Mesenchymal stem cell (in vitro differentiated cells and primary cell): ENCODE data around the gene ARRB1.

ENCODE experiments used
- DNase-seq: peaks from one replicate; pipeline ENCODE4 v3.0.0-alpha.2; 2013
- H2AFZ ChIP-seq: one replicate; pipeline ENCODE4 v1.6.1; 2013; ENCODE audit warnings: low read depth, mild to moderate bottlenecking, control low read depth, inconsistent platforms, low read length, moderate library complexity
- H2AK5ac ChIP-seq: 2 replicates; pipeline ENCODE4 v1.6.1; 2013; ENCODE audit warnings: low read length, moderate library complexity, mild to moderate bottlenecking, inconsistent platforms; ENCODE audit not compliant: severe bottlenecking
- H2BK120ac ChIP-seq: one replicate; pipeline ENCODE4 v1.6.1; 2013; ENCODE audit warnings: low read depth, mild to moderate bottlenecking, inconsistent platforms, low read length, moderate library complexity
- H2BK12ac ChIP-seq, 2 experiments: one replicate each; pipeline ENCODE4 v1.6.1; 2013; ENCODE audit warnings: inconsistent platforms in 2 of 2, low read length in 2 of 2, mild to moderate bottlenecking in 2 of 2, moderate library complexity in 2 of 2, control low read depth in 1 of 2
- H2BK15ac ChIP-seq: one replicate; pipeline ENCODE4 v1.6.1; 2013; ENCODE audit warnings: mild to moderate bottlenecking, low read depth, inconsistent platforms; ENCODE audit not compliant: poor library complexity, severe bottlenecking
- H2BK5ac ChIP-seq: 2 replicates; pipeline ENCODE4 v1.6.1; 2013; ENCODE audit warnings: low read depth, mild to moderate bottlenecking, low read length, control low read depth, inconsistent platforms; ENCODE audit not compliant: poor library complexity, severe bottlenecking
- H3K14ac ChIP-seq, 2 experiments: one replicate each; pipeline ENCODE4 v1.6.1; 2013; ENCODE audit warnings: inconsistent platforms in 2 of 2, low read length in 2 of 2, control low read depth in 1 of 2, mild to moderate bottlenecking in 1 of 2, moderate library complexity in 1 of 2
- H3K18ac ChIP-seq, 2 experiments: one replicate each; pipeline ENCODE4 v1.6.1; 2013; ENCODE audit warnings: inconsistent platforms in 2 of 2, low read length in 2 of 2, control low read depth in 1 of 2, low read depth in 1 of 2, mild to moderate bottlenecking in 1 of 2
- H3K23ac ChIP-seq, 2 experiments: one replicate each; pipeline ENCODE4 v1.6.1; 2013; ENCODE audit warnings: inconsistent platforms in 2 of 2, low read length in 2 of 2, mild to moderate bottlenecking in 2 of 2, moderate library complexity in 2 of 2, control low read depth in 1 of 2
- H3K27ac ChIP-seq: 2 replicates; pipeline ENCODE4 v1.5.1; 2013; ENCODE audit warnings: mild to moderate bottlenecking, moderate library complexity, low read length, control low read depth, inconsistent platforms; ENCODE audit not compliant: poor library complexity, severe bottlenecking
- H3K27me3 ChIP-seq, 2 experiments: 2 replicates each; pipeline versions ENCODE4 v1.6.1 to v1.7.0; 2013; ENCODE audit warnings: low read length in 2 of 2, mild to moderate bottlenecking in 2 of 2, moderate library complexity in 2 of 2, control low read depth in 1 of 2, inconsistent platforms in 1 of 2; ENCODE audit not compliant: control insufficient read depth in 1 of 2, insufficient read depth in 1 of 2
- H3K36me3 ChIP-seq, 2 experiments: 2 replicates each; pipeline versions ENCODE4 v1.6.1 to v1.7.0; 2013; ENCODE audit warnings: low read length in 2 of 2, control low read depth in 1 of 2, inconsistent platforms in 1 of 2, low read depth in 1 of 2, mild to moderate bottlenecking in 1 of 2; ENCODE audit not compliant: insufficient read depth in 2 of 2, control insufficient read depth in 1 of 2
- H3K4ac ChIP-seq, 2 experiments: one replicate each; pipeline ENCODE4 v1.6.1; 2013; ENCODE audit warnings: inconsistent platforms in 2 of 2, low read length in 2 of 2, mild to moderate bottlenecking in 2 of 2, moderate library complexity in 2 of 2, control low read depth in 1 of 2, low read depth in 1 of 2
- H3K4me1 ChIP-seq: 2 replicates; pipeline ENCODE4 v1.6.1; 2013; ENCODE audit warnings: low read depth, low read length, control low read depth; ENCODE audit not compliant: control insufficient read depth, insufficient read depth
- H3K4me2 ChIP-seq: 2 replicates; pipeline ENCODE4 v1.6.1; 2013; ENCODE audit warnings: low read length, mild to moderate bottlenecking, inconsistent platforms; ENCODE audit not compliant: poor library complexity, severe bottlenecking
- H3K4me3 ChIP-seq, 2 experiments: 2 replicates each; pipeline versions ENCODE4 v1.5.1 to v1.7.0; 2013; ENCODE audit warnings: low read length in 2 of 2, mild to moderate bottlenecking in 2 of 2, control low read depth in 1 of 2, low read depth in 1 of 2; ENCODE audit not compliant: insufficient read depth in 1 of 2
- H3K79me1 ChIP-seq: replicated peaks from 2 replicates; pipeline ENCODE4 v1.6.1; 2013; ENCODE audit warnings: mild to moderate bottlenecking, control low read depth, low read length, inconsistent platforms; ENCODE audit not compliant: poor library complexity, severe bottlenecking
- H3K9ac ChIP-seq: 2 replicates; pipeline ENCODE4 v1.7.0; 2013; ENCODE audit warnings: mild to moderate bottlenecking, low read length, moderate library complexity
- H3K9me3 ChIP-seq: 2 replicates; pipeline ENCODE4 v1.7.0; 2013; ENCODE audit warnings: mild to moderate bottlenecking, low read length; ENCODE audit not compliant: control insufficient read depth
- H4K8ac ChIP-seq: one replicate; pipeline ENCODE4 v1.6.1; 2013; ENCODE audit warnings: inconsistent platforms, mild to moderate bottlenecking, low read length, moderate library complexity
- H4K91ac ChIP-seq: one replicate; pipeline ENCODE4 v1.6.1; 2013; ENCODE audit warnings: mild to moderate bottlenecking, low read length, inconsistent platforms
- WGBS: methylation state at CpG from one replicate; pipeline ENCODE4 v1.1.7; 2013; ENCODE audit warnings: mixed read lengths; 5-methylcytosine and 5-hydroxymethylcytosine counted together

The ARRB1 gene

GRCh38 chr11:75262436-75262835, 89.0 kb downstream of the ARRB1 start:
- Histone ChIP-seq H3K79me1 (no peaks in the 10 kb centered on the region), H3K14ac (no peak overlapping the region), H2BK5ac (no peak overlapping the region), H3K4me1 (peaks cover 4% of the 10 kb centered on the region), H3K4ac (no peak overlapping the region), H4K8ac (no peak overlapping the region), H3K9me3 (no peaks in the 10 kb centered on the region), H2AK5ac (no peak overlapping the region), H3K4me2 (no peak overlapping the region), H4K91ac (no peak overlapping the region), H3K4me3 (no peak overlapping the region), H2BK12ac (peak overlapping the region in 1 of 2 experiments; percentile 51), H2BK120ac (no peak overlapping the region), H3K18ac (no peak overlapping the region), H3K9ac (no peak overlapping the region), H2AFZ (no peak overlapping the region), H3K27ac (no peak overlapping the region), H3K23ac (no peak overlapping the region), H3K36me3 (peaks cover 19 to 24% of the 10 kb centered on the region in 2 experiments), H3K27me3 (peaks cover 32% of the 10 kb centered on the region in 2 experiments), H2BK15ac (no peak overlapping the region)
- no peak for DNase-seq
- 92% methylated on average over 4 of the region's 4 CpGs for WGBS

GRCh38 chr11:75261902-75262361, 89.5 kb downstream of the ARRB1 start:
- H3K79me1 ChIP-seq: no peaks in the 10 kb centered on the region
- no peak overlapping the region for H3K4me3 ChIP-seq
- peaks cover 33 to 37% of the 10 kb centered on the region in 2 experiments for H3K27me3 ChIP-seq
- H3K36me3 ChIP-seq: peaks cover 15 to 19% of the 10 kb centered on the region in 2 experiments
- no peak overlapping the region for H3K23ac ChIP-seq
- WGBS: 92% methylated on average over 6 of the region's 6 CpGs
- no peak overlapping the region for H3K4ac ChIP-seq
- no peak overlapping the region for H2BK5ac ChIP-seq
- H2AK5ac ChIP-seq: no peak overlapping the region
- H3K18ac ChIP-seq: no peak overlapping the region
- H3K4me1 ChIP-seq: peaks cover 4% of the 10 kb centered on the region
- H3K4me2 ChIP-seq: no peak overlapping the region
- H2BK120ac ChIP-seq: no peak overlapping the region
- H4K8ac ChIP-seq: no peak overlapping the region
- H3K27ac ChIP-seq: no peak overlapping the region
- no peak for DNase-seq
- no peak overlapping the region for H3K14ac ChIP-seq
- H4K91ac ChIP-seq: no peak overlapping the region
- no peak overlapping the region for H2BK12ac ChIP-seq
- no peak overlapping the region for H2AFZ ChIP-seq
- H3K9ac ChIP-seq: no peak overlapping the region
- no peaks in the 10 kb centered on the region for H3K9me3 ChIP-seq
- peak overlapping the region; percentile 18 for H2BK15ac ChIP-seq

GRCh38 chr11:75260396-75261170, 90.9 kb downstream of the ARRB1 start:
- no peak for DNase-seq
- no peak overlapping the region for H3K23ac ChIP-seq
- no peak overlapping the region for H2BK5ac ChIP-seq
- no peak overlapping the region for H4K91ac ChIP-seq
- no peak overlapping the region for H2BK12ac ChIP-seq
- no peak overlapping the region for H4K8ac ChIP-seq
- no peaks in the 10 kb centered on the region for H3K9me3 ChIP-seq
- peaks cover 4% of the 10 kb centered on the region for H3K4me1 ChIP-seq
- H3K4me3 ChIP-seq: no peak overlapping the region
- 84% methylated on average over 8 of the region's 10 CpGs for WGBS
- H3K4ac ChIP-seq: no peak overlapping the region
- no peak overlapping the region for H2BK15ac ChIP-seq
- H3K27me3 ChIP-seq: peaks cover 33 to 38% of the 10 kb centered on the region in 2 experiments
- no peak overlapping the region for H3K18ac ChIP-seq
- H3K27ac ChIP-seq: no peak overlapping the region
- no peaks in the 10 kb centered on the region for H3K79me1 ChIP-seq
- peaks cover 5 to 8% of the 10 kb centered on the region in 2 experiments for H3K36me3 ChIP-seq
- H3K9ac ChIP-seq: no peak overlapping the region
- H3K14ac ChIP-seq: peak overlapping the region in 1 of 2 experiments; percentile 85
- no peak overlapping the region for H2AFZ ChIP-seq
- no peak overlapping the region for H2AK5ac ChIP-seq
- H2BK120ac ChIP-seq: no peak overlapping the region
- H3K4me2 ChIP-seq: no peak overlapping the region

GRCh38 chr11:75254326-75254725, 97.1 kb downstream of the ARRB1 start:
- no peaks in the 10 kb centered on the region for H3K79me1 ChIP-seq
- H3K4me1 ChIP-seq: no peaks in the 10 kb centered on the region
- H3K4me2 ChIP-seq: no peak overlapping the region
- H3K9me3 ChIP-seq: peaks cover 9% of the 10 kb centered on the region
- no peak overlapping the region for H2AFZ ChIP-seq
- H2BK5ac ChIP-seq: no peak overlapping the region
- H2BK12ac ChIP-seq: no peak overlapping the region
- DNase-seq: no peak
- no peak overlapping the region for H3K27ac ChIP-seq
- H2AK5ac ChIP-seq: no peak overlapping the region
- no peak overlapping the region for H3K18ac ChIP-seq
- H3K14ac ChIP-seq: no peak overlapping the region
- H3K36me3 ChIP-seq: no peaks in the 10 kb centered on the region
- no peak overlapping the region for H3K4ac ChIP-seq
- H3K23ac ChIP-seq: no peak overlapping the region
- peaks cover 19 to 33% of the 10 kb centered on the region in 2 experiments for H3K27me3 ChIP-seq
- H3K9ac ChIP-seq: no peak overlapping the region
- H3K4me3 ChIP-seq: no peak overlapping the region
- no peak overlapping the region for H4K8ac ChIP-seq
- H4K91ac ChIP-seq: no peak overlapping the region
- no peak overlapping the region for H2BK120ac ChIP-seq
- no peak overlapping the region for H2BK15ac ChIP-seq
